Measurements from ENCODE around the gene C1orf226.
"Not testable (repeated sequence)": the region's sequence is repeated elsewhere in the genome, so short reads cannot be mapped to it uniquely, and the experiment has no call there.

C1orf226 gene

DNA sequence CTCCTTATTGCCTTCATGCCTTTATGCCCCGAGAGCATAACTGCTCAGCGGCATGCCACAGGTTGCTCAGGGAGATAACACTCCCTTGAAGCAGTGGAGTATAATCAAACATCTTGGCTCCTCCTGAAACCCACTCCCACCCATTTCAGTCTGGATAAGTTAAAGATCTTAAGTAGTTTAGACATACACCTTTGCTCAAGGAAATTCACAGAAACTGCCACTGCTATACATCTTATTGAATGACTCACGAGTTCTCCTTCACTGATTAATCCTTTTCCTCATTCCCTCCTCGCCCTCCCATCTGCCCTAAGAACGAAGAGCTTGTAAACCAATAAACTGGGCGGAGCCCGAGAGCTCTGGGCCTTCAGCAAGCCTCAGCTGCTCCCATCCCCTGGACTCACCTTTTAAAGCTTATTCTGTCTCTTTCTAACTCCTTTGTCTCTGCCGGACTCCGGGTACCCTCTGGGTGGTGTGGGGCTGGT is 38.0 kb downstream of the C1orf226 start:
- H3K9ac ChIP-seq (ENCODE audit: low read depth in 1 of 2, low read length in 2 of 2); H3K9me3 ChIP-seq (ENCODE audit: control insufficient read depth in 1 of 2, low read length in 2 of 2); H3K27me3 ChIP-seq (ENCODE audit: control insufficient read depth in 1 of 2, insufficient read depth in 2 of 2, low read length in 2 of 2); H3K36me3 ChIP-seq (ENCODE audit: control insufficient read depth in 1 of 2, insufficient read depth in 2 of 2, low read length in 2 of 2); H3K27ac ChIP-seq (ENCODE audit: low read depth, low read length): not testable (repeated sequence)
- peak overlapping the region; percentile 14 to 40 for H3K4me3 ChIP-seq (ENCODE audit: low read depth in 1 of 2, low read length in 2 of 2)
- peaks cover 21 to 35% of the 10 kb centered on the region in 2 donors for H3K4me1 ChIP-seq (ENCODE audit: control insufficient read depth in 1 of 2, insufficient read depth in 2 of 2, low read length in 2 of 2)

DNA sequence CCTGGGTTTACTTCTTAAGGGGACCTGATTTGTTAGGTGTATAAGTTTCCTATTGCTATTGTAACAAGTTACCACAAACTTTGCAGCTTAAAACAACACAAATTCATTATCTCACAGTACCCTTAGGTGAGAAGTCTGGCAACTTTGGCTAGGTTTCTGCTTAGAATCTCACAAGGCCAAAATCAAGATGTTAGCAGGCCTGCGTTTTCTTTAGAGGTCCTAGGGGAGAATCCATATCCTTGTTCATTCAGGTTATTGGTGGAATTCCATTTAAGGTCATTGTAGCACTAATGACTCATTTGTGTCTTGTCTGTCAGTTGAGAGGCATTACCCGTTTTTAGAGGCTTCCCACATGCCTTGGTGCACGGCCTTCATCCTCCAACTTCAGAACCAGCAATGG is 38.6 kb downstream of the C1orf226 start:
- no peaks in the 10 kb centered on the region for H3K36me3 ChIP-seq (ENCODE audit: control insufficient read depth in 1 of 2, insufficient read depth in 2 of 2, low read length in 2 of 2)
- no peak overlapping the region for H3K27ac ChIP-seq (ENCODE audit: low read depth, low read length)
- no peak overlapping the region for H3K9ac ChIP-seq (ENCODE audit: low read depth in 1 of 2, low read length in 2 of 2)
- H3K9me3 ChIP-seq (ENCODE audit: control insufficient read depth in 1 of 2, low read length in 2 of 2) = peaks cover 0 to 1% of the 10 kb centered on the region in 2 donors
- H3K4me3 ChIP-seq (ENCODE audit: low read depth in 1 of 2, low read length in 2 of 2) = peak overlapping the region; percentile 14 to 40
- H3K4me1 ChIP-seq (ENCODE audit: control insufficient read depth in 1 of 2, insufficient read depth in 2 of 2, low read length in 2 of 2) = peaks cover 21 to 35% of the 10 kb centered on the region in 2 donors
- no peaks in the 10 kb centered on the region for H3K27me3 ChIP-seq (ENCODE audit: control insufficient read depth in 1 of 2, insufficient read depth in 2 of 2, low read length in 2 of 2)

DNA sequence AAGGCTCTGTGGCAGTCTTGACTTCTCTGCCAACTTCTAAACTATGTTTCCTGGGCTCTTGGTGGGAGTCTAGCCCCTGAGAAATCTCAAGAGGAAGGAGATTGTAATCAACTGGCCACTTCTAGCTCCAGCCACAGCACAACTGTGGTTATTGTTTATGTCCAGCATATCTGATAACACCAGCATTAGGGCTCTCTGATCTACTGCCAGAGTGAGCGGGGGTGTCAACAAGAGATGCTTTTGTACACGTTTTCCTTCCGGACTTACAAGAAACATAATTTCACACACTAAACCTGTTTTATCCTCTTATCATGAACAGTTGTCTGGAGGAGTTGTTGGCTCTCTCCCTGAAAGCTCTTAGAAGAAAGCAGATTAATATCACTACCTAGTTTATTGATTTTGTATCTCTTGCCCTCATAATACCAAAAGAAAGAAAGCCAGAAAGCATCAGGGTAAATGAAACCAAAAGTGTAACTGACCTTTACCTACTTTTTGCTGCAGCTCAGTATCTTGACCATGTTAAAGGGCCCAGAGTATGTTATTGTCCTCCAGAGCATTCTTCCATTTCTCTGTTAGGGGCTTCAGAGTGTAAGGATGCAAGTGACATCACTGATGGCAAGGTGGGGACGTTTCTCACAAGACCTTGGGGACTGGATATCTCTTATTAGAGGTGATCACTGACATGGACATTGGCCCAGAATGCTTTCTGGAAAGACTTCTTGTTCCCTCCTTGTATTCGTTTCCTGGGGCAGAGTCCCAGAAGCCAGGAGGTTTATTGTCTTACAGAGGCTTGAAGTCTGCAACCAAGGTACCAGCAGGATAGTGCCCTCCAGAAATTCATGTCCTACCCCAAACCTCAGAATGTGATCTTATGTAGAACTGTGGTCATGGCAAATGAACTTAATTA is 40.0 kb downstream of the C1orf226 start:
- H3K36me3 ChIP-seq (ENCODE audit: control insufficient read depth in 1 of 2, insufficient read depth in 2 of 2, low read length in 2 of 2) = no peaks in the 10 kb centered on the region
- no peaks in the 10 kb centered on the region for H3K9me3 ChIP-seq (ENCODE audit: control insufficient read depth in 1 of 2, low read length in 2 of 2)
- peaks cover 21 to 35% of the 10 kb centered on the region in 2 donors for H3K4me1 ChIP-seq (ENCODE audit: control insufficient read depth in 1 of 2, insufficient read depth in 2 of 2, low read length in 2 of 2)
- peak overlapping the region; percentile 13 to 27 for H3K4me3 ChIP-seq (ENCODE audit: low read depth in 1 of 2, low read length in 2 of 2)
- H3K27ac ChIP-seq (ENCODE audit: low read depth, low read length) = peak overlapping the region; percentile 1
- H3K27me3 ChIP-seq (ENCODE audit: control insufficient read depth in 1 of 2, insufficient read depth in 2 of 2, low read length in 2 of 2) = no peaks in the 10 kb centered on the region
- peak overlapping the region in 1 of 2 donors; percentile 21 for H3K9ac ChIP-seq (ENCODE audit: low read depth in 1 of 2, low read length in 2 of 2)

DNA sequence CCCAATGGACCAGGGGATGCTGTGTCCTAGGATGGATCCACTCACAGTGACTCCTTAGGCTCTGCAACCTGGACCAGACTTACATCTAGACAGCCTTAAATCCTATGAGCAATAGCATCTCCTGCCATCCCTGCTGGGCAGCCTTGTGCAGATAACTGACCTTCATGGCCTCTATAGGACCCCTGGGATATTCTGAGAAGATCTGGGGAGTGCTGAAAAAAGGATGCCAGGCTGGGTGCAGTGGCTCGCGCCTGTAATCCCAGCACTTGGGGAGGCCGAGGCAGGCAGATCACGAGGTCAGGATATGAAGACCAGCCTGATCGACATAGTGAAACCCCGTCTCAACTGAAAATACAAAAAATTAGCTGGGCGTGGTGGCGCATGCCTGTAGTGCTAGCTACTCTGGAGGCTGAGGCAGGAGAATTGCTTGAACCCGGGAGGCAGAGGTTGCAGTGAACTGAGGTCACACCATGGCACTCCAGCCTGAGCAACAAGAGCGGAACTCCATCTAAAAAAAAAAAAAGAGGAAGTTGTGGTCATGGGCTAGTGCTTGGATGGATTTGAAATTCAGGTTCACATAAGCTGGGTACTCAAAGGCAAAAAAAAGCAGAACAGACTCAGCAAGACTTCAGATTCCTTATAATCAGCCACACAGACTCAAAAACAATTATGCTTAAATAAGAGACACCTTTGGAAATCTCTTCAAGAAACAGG is 41.3 kb downstream of the C1orf226 start:
- no peak overlapping the region for H3K4me3 ChIP-seq (ENCODE audit: low read depth in 1 of 2, low read length in 2 of 2)
- H3K27me3 ChIP-seq (ENCODE audit: control insufficient read depth in 1 of 2, insufficient read depth in 2 of 2, low read length in 2 of 2) = no peaks in the 10 kb centered on the region
- no peak overlapping the region for H3K27ac ChIP-seq (ENCODE audit: low read depth, low read length)
- peaks cover 21 to 35% of the 10 kb centered on the region in 2 donors for H3K4me1 ChIP-seq (ENCODE audit: control insufficient read depth in 1 of 2, insufficient read depth in 2 of 2, low read length in 2 of 2)
- no peaks in the 10 kb centered on the region for H3K9me3 ChIP-seq (ENCODE audit: control insufficient read depth in 1 of 2, low read length in 2 of 2)
- no peaks in the 10 kb centered on the region for H3K36me3 ChIP-seq (ENCODE audit: control insufficient read depth in 1 of 2, insufficient read depth in 2 of 2, low read length in 2 of 2)
- H3K9ac ChIP-seq (ENCODE audit: low read depth in 1 of 2, low read length in 2 of 2) = no peak overlapping the region

DNA sequence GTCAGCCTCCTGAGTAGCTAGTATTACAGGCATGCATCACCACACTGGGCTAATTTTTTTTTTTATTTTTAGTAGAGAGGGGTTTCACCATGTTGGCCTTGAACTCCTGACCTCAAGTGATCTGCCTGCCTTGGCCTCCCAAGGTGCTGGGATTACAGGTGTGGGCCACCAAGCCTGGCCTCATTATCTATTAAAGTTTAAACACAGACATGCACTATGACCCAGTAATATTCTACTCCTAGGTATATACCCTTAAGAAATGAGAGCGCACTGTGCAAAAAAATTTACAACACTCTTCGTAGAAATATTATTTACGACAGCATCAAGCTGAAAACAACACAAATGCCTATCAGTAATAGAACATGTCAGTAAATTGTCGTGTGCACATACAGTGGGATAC is 49.1 kb downstream of the C1orf226 start:
- no peak overlapping the region for H3K4me3 ChIP-seq (ENCODE audit: low read depth in 1 of 2, low read length in 2 of 2)
- no peaks in the 10 kb centered on the region for H3K9me3 ChIP-seq (ENCODE audit: control insufficient read depth in 1 of 2, low read length in 2 of 2)
- H3K36me3 ChIP-seq (ENCODE audit: control insufficient read depth in 1 of 2, insufficient read depth in 2 of 2, low read length in 2 of 2) = no peaks in the 10 kb centered on the region
- H3K27me3 ChIP-seq (ENCODE audit: control insufficient read depth in 1 of 2, insufficient read depth in 2 of 2, low read length in 2 of 2) = no peaks in the 10 kb centered on the region
- no peak overlapping the region for H3K27ac ChIP-seq (ENCODE audit: low read depth, low read length)
- no peaks in the 10 kb centered on the region for H3K4me1 ChIP-seq (ENCODE audit: control insufficient read depth in 1 of 2, insufficient read depth in 2 of 2, low read length in 2 of 2)
- no peak overlapping the region for H3K9ac ChIP-seq (ENCODE audit: low read depth in 1 of 2, low read length in 2 of 2)

DNA sequence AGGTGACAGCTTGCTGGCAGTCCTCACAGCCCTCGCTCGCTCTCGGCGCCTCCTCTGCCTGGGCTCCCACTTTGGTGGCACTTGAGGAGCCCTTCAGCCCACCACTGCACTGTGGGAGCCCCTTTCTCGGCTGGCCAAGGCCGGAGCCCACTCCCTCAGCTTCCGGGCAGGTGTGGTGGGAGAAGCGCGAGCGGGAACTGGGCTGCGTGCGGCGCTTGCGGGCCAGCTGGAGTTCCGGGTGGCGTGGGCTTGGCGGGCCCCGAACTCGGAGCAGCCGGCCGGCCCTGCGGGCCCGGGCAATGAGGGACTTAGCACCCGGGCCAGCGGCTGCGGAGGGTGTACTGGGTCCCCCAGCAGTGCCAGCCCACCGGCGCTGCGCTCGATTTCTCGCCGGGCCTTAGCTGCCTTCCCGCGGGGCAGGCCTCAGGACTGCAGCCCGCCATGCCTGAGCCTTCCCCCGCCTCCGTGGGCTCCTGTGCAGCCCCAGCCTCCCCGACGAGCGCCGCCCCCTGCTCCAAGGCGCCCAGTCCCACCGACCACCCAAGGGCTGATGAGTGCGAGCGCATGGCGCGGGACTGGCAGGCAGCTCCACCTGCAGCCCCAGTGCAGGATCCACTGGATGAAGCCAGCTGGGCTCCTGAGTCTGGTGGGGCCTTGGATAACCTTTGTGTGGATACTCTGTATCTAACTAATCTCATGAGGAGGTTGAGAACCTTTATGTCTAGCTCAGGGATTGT is 51.6 kb downstream of the C1orf226 start:
- not testable (repeated sequence) for H3K27ac ChIP-seq (ENCODE audit: low read depth, low read length); H3K9ac ChIP-seq (ENCODE audit: low read depth in 1 of 2, low read length in 2 of 2); H3K4me3 ChIP-seq (ENCODE audit: low read depth in 1 of 2, low read length in 2 of 2); H3K4me1 ChIP-seq (ENCODE audit: control insufficient read depth in 1 of 2, insufficient read depth in 2 of 2, low read length in 2 of 2); H3K36me3 ChIP-seq (ENCODE audit: control insufficient read depth in 1 of 2, insufficient read depth in 2 of 2, low read length in 2 of 2); H3K9me3 ChIP-seq (ENCODE audit: control insufficient read depth in 1 of 2, low read length in 2 of 2); H3K27me3 ChIP-seq (ENCODE audit: control insufficient read depth in 1 of 2, insufficient read depth in 2 of 2, low read length in 2 of 2)
